ENCODE results near the gene YWHAH.
"Not testable (repeated sequence)": the region's sequence is repeated elsewhere in the genome, so short reads cannot be mapped to it uniquely, and the experiment has no call there.

The YWHAH gene

GRCh38 chr22:31951194-31952093 lies 7.1 kb downstream of the YWHAH start:
- DNase-seq = no peak

- DNase-seq = no peak
These were observed 7.7 kb downstream of the YWHAH start for GRCh38 chr22:31952094-31952401.

GRCh38 chr22:31952472-31952871 lies 8.1 kb downstream of the YWHAH start:
- DNase-seq = no peak

GRCh38 chr22:31953261-31953660 lies 8.9 kb downstream of the YWHAH start:
- no peak for DNase-seq

- DNase-seq = no peak
These were observed 10.5 kb downstream of the YWHAH start for GRCh38 chr22:31954535-31955523.

- DNase-seq = peak in 1 of 2 donors; percentile 33
These were observed 12.0 kb downstream of the YWHAH start for GRCh38 chr22:31956360-31956759.

- peak in 1 of 2 donors; percentile 29 for DNase-seq
These were observed 13.7 kb downstream of the YWHAH start for GRCh38 chr22:31957970-31958594.

GRCh38 chr22:31958625-31959239 lies 14.4 kb downstream of the YWHAH start:
- DNase-seq = peak; percentile 19 to 64

- no peak for DNase-seq
These were observed 16.4 kb downstream of the YWHAH start for GRCh38 chr22:31960767-31961166.

- no peak for DNase-seq
These were observed 18.2 kb downstream of the YWHAH start for GRCh38 chr22:31962387-31963125.

- DNase-seq = no peak
These were observed 23.7 kb downstream of the YWHAH start for GRCh38 chr22:31968022-31968421.

GRCh38 chr22:31969789-31970489 lies 25.6 kb downstream of the YWHAH start:
- peak; percentile 62 to 77 for DNase-seq

- peak; percentile 84 to 92 for DNase-seq
These were observed 26.4 kb downstream of the YWHAH start for GRCh38 chr22:31970490-31971444.

- no peak for DNase-seq
These were observed 27.8 kb downstream of the YWHAH start for GRCh38 chr22:31972180-31972579.

GRCh38 chr22:31973739-31974138 lies 29.4 kb downstream of the YWHAH start:
- DNase-seq = no peak

GRCh38 chr22:31977141-31977841 lies 33.0 kb downstream of the YWHAH start:
- DNase-seq = peak; percentile 67 to 77

- DNase-seq = no peak
These were observed 33.6 kb downstream of the YWHAH start for GRCh38 chr22:31977939-31978338.

GRCh38 chr22:31980628-31981027 lies 36.3 kb downstream of the YWHAH start:
- DNase-seq = no peak

- not testable (repeated sequence) for DNase-seq
These were observed 37.6 kb downstream of the YWHAH start for GRCh38 chr22:31981976-31982375.
